NCI-H2171 treated with DMSO at 0.1 percent for 48 hours (cell line): ENCODE measurements around the gene TGIF2.
"Not testable (repeated sequence)": the region's sequence is repeated elsewhere in the genome, so short reads cannot be mapped to it uniquely, and the experiment has no call there.

Experiments used
- DNase-seq: peaks from one replicate; lab custom pipeline; 2025; lab: John Stamatoyannopoulos, UW

The TGIF2 gene

DNA sequence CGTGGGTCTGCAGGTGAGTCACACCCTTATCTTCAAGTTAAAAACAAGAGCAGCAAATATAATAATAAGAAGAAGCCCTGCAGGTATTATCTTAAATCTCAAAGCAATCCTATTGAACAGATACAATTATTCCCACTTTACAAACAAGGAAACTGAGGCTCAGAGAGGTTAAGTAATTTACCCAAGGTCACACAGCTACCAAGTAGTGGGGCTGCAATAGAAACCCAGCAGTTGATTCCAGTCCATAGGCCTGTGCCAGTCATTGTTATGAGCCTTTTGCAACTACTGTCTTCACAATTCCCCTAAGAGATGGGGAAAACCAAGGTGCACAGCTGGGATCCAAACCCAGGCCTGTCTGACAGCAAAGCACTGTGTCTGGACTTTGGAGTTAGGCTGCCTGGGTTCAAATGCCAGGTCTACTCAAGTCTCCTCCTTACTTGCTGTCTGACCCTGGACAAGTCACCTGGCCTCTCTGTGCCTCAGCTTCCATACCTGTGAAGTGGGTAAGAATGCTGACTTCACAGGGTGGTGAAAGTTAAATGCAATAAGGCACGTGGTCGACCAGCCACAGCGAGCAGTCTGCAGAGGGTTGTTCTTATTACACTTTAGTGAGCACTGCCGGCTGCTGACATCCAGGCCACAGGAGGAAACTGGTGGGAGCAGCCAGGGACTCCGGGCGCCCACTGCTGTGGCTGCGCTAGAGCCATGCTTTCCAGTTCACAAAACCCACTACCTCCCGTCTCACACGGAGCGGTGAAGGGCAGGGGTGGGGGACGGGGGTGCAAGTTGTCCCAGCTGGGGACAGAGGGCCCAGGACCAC, 26.0 kb upstream of the TGIF2 start:
- no peak for DNase-seq

DNA sequence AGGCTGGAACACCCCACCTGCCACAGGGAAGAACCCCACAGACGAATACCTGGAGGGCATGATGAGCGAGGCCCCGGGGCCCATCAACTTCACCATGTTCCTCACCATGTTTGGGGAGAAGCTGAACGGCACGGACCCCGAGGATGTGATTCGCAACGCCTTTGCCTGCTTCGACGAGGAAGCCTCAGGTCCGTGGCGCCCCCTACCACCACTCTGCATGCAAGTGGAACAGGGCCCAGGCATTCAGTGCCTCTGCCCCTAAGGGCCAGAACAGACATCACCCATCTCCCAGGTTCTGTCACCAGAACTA, 25.4 kb upstream of the TGIF2 start:
- no peak for DNase-seq

DNA sequence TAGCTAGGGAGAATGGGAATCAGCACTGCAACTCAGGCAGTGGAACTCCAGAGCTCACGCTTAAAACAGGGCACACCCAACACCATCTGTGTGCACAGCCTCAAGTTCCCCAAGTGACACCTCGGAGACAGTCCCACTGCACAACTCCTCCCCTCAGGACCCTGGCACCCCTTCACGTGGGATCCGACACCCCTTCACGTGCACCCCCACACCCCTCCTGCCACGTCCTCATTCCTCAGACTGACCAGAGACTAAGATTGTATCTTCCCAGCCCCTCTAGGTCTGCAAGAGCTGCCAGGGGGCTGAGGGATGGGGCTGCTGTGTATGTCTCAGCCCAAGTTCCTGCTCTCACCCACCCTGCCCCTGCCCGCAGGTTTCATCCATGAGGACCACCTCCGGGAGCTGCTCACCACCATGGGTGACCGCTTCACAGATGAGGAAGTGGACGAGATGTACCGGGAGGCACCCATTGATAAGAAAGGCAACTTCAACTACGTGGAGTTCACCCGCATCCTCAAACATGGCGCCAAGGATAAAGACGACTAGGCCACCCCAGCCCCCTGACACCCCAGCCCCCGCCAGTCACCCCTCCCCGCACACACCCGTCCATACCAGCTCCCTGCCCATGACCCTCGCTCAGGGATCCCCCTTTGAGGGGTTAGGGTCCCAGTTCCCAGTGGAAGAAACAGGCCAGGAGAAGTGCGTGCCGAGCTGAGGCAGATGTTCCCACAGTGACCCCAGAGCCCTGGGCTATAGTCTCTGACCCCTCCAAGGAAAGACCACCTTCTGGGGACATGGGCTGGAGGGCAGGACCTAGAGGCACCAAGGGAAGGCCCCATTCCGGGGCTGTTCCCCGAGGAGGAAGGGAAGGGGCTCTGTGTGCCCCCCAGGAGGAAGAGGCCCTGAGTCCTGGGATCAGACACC, 24.4 kb upstream of the TGIF2 start:
- no peak for DNase-seq

GRCh38 chr20:36549628-36549941, 23.8 kb upstream of the TGIF2 start:
- DNase-seq = no peak

DNA sequence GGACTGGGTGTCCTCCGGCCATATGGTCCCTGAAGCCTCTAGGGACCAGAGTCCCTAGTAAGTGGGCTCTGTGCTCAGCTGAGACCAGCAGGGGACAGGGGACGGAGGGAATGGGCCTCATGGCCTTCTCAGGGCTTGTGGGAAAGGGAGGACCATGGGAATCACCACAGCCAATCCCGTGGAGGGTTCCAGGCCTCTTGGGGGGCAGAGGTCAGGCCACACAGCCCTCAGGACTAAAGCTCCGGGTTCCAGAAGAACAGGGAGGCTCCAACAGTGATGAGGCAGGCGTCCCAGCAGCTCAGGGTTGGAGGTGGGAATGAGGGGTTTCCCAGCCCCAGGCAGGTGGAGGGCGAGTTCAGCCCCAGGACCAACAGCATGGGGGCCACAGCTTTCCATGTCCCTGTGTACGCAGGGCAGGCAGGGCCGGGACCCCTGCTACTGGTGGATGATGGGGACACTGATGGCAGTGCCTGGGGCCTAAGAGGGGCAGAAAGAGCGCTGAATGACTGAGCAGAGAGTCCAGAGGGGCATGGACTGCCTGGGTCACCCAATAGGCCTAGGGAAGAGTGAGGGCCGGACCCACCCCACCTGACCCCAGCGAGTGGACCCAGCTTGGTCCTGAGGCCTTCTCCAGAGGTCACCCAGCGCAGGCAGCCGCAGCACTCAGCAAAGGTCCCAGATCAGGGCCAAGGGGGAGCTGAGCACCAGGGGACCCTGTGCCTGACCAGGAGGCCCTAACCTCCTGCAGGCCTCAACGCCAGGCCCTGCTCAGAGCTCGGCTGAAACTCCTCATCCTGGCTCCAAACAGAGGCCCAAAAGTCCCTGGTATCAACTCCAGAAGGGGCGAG, 23.2 kb upstream of the TGIF2 start:
- no peak for DNase-seq

GRCh38 chr20:36550790-36551299, 22.6 kb upstream of the TGIF2 start:
- DNase-seq = no peak

DNA sequence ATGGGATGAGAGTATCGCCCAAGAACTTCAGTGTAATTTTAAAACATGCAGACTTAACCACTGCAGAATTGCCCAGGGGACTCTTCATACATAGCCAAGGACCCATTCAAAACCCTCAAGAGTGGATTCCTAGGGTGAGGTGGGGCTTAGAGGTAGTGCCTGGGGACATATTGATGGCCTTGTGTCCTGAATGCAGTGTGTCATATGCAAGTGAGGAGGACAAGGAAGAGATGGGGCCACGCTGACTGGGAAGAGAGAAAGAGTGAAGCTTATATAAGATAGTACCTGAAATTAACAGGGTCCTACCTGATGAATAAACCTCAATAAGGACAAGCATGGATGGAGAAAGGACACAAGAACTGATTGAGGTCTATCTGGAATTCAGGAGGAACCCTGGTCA, 18.1 kb upstream of the TGIF2 start:
- DNase-seq = no peak

- DNase-seq = no peak
Observed at GRCh38 chr20:36562724-36563123, 10.7 kb upstream of the TGIF2 start.

- no peak for DNase-seq
Observed at GRCh38 chr20:36563374-36563773, 10.0 kb upstream of the TGIF2 start.

DNA sequence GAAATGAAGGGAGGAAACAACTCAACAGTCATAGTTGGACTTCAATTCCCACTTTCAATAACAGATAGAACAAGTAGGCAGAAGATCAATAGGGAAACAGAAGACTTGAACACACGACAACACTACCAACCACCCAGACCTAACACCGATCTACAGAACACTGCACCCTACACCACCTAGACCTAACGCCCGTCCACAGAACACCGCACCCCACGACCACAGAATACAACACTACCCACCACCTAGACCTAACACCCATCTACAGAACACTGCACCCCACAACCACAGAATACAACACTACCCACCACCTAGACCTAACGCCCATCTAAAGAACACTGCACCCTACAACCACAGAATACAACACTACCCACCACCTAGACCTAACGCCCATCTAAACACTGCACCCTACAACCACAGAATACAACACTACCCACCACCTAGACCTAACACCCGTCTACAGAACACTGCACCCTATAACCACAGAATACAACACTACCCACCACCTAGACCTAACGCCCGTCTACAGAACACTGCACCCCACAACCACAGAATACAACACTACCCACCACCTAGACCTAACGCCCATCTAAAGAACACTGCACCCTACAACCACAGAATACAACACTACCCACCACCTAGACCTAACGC, 9.2 kb upstream of the TGIF2 start:
- not testable (repeated sequence) for DNase-seq

DNA sequence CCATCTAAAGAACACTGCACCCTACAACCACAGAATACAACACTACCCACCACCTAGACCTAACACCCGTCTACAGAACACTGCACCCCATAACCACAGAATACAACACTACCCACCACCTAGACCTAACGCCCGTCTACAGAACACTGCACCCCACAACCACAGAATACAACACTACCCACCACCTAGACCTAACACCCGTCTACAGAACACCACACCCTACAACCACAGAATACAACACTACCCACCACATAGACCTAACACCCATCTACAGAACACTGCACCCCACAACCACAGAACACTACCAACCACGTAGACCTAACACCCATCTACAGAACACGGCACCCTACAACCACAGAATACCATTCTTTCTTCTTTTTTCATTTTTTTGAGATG, 8.7 kb upstream of the TGIF2 start:
- not testable (repeated sequence) for DNase-seq

DNA sequence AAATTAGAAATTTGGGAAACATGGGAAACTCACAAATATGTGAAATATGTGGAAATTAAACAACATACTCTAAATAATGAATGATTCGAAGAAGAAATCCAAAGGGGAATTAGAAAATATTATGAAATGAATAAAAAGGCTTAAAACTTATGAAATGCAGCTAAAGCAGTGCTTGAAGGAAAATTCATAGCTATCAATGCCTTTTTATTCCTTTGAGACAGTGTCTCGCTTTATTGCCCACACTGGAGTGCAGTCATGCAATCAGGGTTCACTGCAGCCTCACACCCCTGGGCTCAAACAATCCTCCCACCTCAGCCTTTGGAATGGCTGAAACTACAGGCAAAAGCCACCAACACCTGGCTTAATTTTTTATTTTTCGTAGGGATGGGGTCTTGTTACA, 7.9 kb upstream of the TGIF2 start:
- no peak for DNase-seq

- no peak for DNase-seq
Observed at GRCh38 chr20:36569847-36570429, 3.5 kb upstream of the TGIF2 start.

GRCh38 chr20:36571564-36572504, 1.6 kb upstream of the TGIF2 start:
- no peak for DNase-seq

DNA sequence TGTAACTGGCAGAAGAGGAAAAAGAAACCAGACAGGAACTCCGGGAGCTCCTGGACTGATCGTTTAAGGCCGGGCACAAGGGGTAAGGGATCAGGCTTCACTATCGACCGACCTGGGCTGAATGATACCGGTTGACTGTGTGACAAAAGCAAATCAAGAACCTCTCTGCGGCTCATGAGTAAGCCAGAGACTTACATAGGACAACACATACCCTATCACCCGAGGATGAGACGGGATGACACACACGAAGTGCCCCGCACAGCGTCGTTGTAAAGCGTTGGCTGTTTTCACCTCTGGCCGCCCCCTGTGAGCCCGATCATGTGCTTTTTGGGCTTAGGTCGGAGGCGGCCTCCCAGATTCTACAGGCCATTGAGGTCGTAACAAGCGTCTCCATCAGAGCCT, 695 bp upstream of the TGIF2 start:
- DNase-seq = no peak

DNA sequence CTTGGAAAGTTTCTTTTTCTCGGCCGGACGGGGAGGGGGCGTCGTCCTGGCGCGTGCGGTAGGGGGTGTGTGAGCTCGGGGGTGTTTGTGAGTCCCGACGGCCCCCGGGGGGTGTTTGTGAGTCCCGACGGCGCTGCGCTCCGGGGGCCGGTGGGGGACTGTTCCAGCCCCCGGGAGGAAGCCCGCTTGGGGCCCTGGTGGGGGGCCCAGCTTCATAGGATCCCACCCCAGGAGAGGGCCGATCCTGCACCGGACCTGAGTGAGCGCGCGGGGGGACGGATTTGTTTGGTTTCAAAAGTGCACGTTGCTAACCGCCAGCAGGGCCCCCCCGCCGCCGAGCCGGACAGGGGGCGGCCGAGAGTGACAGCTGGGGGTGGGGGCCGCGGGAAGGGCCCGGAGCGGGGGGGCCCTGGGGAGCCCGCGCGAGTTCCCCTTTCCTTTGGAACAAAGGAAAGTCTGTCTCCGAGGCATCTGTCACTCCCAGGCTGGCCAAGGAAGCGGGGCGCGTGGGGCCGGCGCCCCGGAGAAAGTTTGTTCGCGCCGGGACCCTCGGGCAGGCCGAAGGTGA, 485 bp downstream of the TGIF2 start:
- peak; percentile 42 for DNase-seq

DNA sequence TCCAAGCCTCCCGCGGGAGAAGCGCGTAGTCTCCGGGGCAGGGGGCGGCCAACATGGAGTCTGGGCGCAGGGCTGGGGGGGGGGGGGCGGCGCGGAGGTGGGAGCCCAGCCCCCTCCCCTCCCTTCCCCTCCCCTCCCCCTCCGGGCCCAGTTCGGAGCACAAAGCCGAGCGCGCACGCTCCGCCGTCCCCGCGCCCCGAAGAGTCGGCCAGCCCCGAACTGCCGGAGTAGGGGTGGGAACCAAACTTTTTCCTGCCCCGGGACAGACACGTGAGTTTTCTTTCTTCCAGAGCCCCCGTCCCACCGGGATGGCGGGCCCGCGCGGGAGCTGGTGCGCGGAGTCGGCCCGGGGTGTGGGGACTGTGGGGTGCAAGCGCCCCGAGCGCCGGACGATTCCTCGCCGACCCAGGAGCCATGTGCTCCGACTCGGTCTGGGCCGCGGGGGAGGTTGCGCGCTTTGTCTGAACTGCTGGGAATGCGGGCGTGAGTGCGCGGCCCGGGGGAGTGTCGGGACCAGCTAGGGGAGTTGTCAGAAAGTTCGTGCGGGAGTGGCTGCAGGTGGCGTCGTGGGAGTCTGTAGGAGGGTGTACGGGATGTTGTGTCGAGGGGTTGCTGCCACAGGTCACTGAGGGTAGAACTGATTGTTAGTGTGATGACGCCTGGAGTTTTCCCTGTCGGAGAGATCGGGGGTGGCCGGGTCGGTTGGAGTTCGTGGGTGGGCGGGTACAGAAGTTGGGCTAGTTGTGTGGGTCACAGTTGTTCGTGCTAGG, 1.2 kb downstream of the TGIF2 start:
- peak; percentile 72 for DNase-seq

- DNase-seq = no peak
Observed at GRCh38 chr20:36576081-36576445, 2.7 kb downstream of the TGIF2 start.

- DNase-seq = no peak
Observed at GRCh38 chr20:36578356-36579041, 5.1 kb downstream of the TGIF2 start.
